Aorta (tissue), 5 donors: ENCODE results near the gene ITPRID2. TPM values are rescaled to one million over a fixed set of nuclear protein-coding genes. Genes with fewer than 3 reads are reported as not detected.

Experiments
- ATAC-seq: fragments of 200-7000 bp; cut with Tn5 transposase; one replicate; pipeline ENCODE4 v1.9.1; 2022; ENCODE audit warnings: moderate library complexity; ENCODE audit not compliant: low FRiP score
- DNase-seq, 2 donors: peaks; one replicate each; pipeline ENCODE4 v3.0.0-alpha.2; 2020
- H3K27ac ChIP-seq, 2 donors: one replicate each; pipeline ENCODE4 v1.5.1; 2013; ENCODE audit warnings: low read length in 2 of 2, mild to moderate bottlenecking in 2 of 2, moderate library complexity in 2 of 2, control low read depth in 1 of 2, inconsistent platforms in 1 of 2, low read depth in 1 of 2
- H3K27me3 ChIP-seq, 2 donors: one replicate each; pipeline ENCODE4 v1.6.1; 2013; ENCODE audit warnings: control low read depth in 1 of 2, low read length in 1 of 2, mild to moderate bottlenecking in 1 of 2, moderate library complexity in 1 of 2; ENCODE audit not compliant: insufficient read depth in 2 of 2, control insufficient read depth in 1 of 2
- H3K36me3 ChIP-seq, 2 donors: one replicate each; pipeline ENCODE4 v1.6.1; 2013; ENCODE audit warnings: control low read depth in 1 of 2, low read length in 1 of 2, mild to moderate bottlenecking in 1 of 2; ENCODE audit not compliant: insufficient read depth in 2 of 2, control insufficient read depth in 1 of 2
- H3K4me1 ChIP-seq, 2 donors: one replicate each; pipeline ENCODE4 v1.6.1; 2013; ENCODE audit warnings: low read length in 2 of 2, control low read depth in 1 of 2, mild to moderate bottlenecking in 1 of 2, moderate library complexity in 1 of 2; ENCODE audit not compliant: insufficient read depth in 2 of 2, control insufficient read depth in 1 of 2
- H3K4me3 ChIP-seq, 2 donors: one replicate each; pipeline ENCODE4 v1.5.1; 2013; ENCODE audit warnings: low read length in 2 of 2, control low read depth in 1 of 2, mild to moderate bottlenecking in 1 of 2
- H3K9me3 ChIP-seq: one replicate; pipeline ENCODE4 v1.6.1; 2013; ENCODE audit warnings: mild to moderate bottlenecking, low read length; ENCODE audit not compliant: control insufficient read depth
- WGBS, 2 donors: extraction: QIAGEN DNeasy Blood & Tissue Kit; methylation state at CpG; one replicate each; pipeline ENCODE4 v1.1.7; 2013; 5-methylcytosine and 5-hydroxymethylcytosine counted together
- intact Hi-C, 2 donors: fragments of 100-400 bp; cut with DNase I; formaldehyde crosslinking; loops; one replicate each; pipeline versions ENCODE4 v1.14.2 to v1.15.0; 2022
- long read RNA-seq, 2 donors: library from polyadenylated mRNA; unstranded; transcript quantifications; one replicate each; pipeline ENCODE4 v2.0.0, GENCODE V29; 2020 to 2021
- polyA plus RNA-seq, 2 donors: library from polyadenylated mRNA; stranded (reverse); fragments of 200-250 nt; gene quantifications; one replicate each; pipeline ENCODE4 v1.2.3, GENCODE V29; 2013
- total RNA-seq, 2 donors: library from RNA; stranded (reverse); fragmentation: NEBNext Ultra II Directional; extraction: Animal tissue kit (Norgen Biotek cat#: 25700); gene quantifications; one replicate each; pipeline ENCODE4 v1.2.1, GENCODE V29; 2021
- donor health status: healthy with polysubstance abuse.
- donor health status: Bipolar disorder and iron deficiency.
- donor health status: DM: no; HTN: no; CAD: no.
- donor health status: DM: no; HTN: no; CAD: no.
- donor health status: DM: yes; HTN: yes; CAD: no.

Gene ITPRID2
- total RNA-seq = 100 to 1,000 TPM; 119 to 145 TPM
- 10 to 100 TPM; 40.1 to 86.1 TPM for polyA plus RNA-seq
- long read RNA-seq, donor 1, full-length matches to known transcripts = 6 of 50 reads
- long read RNA-seq, donor 1, partial matches to known transcripts = 36 of 50 reads
- long read RNA-seq, donor 1, other reads (novel, unspliced or antisense) = 8 of 50 reads
- long read RNA-seq, donor 2, full-length matches to known transcripts = 16 of 33 reads
- long read RNA-seq, donor 2, partial matches to known transcripts = 12 of 33 reads
- long read RNA-seq, donor 2, other reads (novel, unspliced or antisense) = 5 of 33 reads

- intact Hi-C loops = loop anchor here in 1 of 2 donors (5.0 kb wide), 3 partner anchors 99 to 186 kb away; no protein-coding TSS in a partner anchor
- DNase-seq = peak; percentile 92 to 94
- 1% methylated on average over 28 to 58 of the region's 58 CpGs for WGBS, 2 donors
Measured at GRCh38 chr2:181891258-181891965, at the start of gene ITPRID2. Gene ITPRID2 (plus strand): TSS chr2:181891730. CDS start chr2:181892067, 337 bp downstream.

GRCh38 chr2:181844551-181845290 lies 46.8 kb upstream of the ITPRID2 start:
- ATAC-seq = no peak
- no peak overlapping the region for H3K27ac ChIP-seq
- 95 to 97% methylated on average over 1 of the region's 1 CpG for WGBS, 2 donors

More at GRCh38 chr2:181891258-181891965, at the start of gene ITPRID2:
- H3K4me1 ChIP-seq = peaks cover 0 to 7% of the 10 kb centered on the region in 2 donors
- no peaks in the 10 kb centered on the region for H3K36me3 ChIP-seq
- peak; percentile 97 for ATAC-seq
- peak within 1 kb of the TSS; percentile 93 to 95 for H3K27ac ChIP-seq
- no peaks in the 10 kb centered on the region for H3K27me3 ChIP-seq
- H3K4me3 ChIP-seq = peak within 1 kb of the TSS; percentile 85 to 86
- H3K9me3 ChIP-seq = no peaks in the 10 kb centered on the region

GRCh38 chr2:181846399-181847197 lies 44.9 kb upstream of the ITPRID2 start:
- 84 to 87% methylated on average over 4 of the region's 4 CpGs for WGBS, 2 donors
- no peak for ATAC-seq
- H3K27ac ChIP-seq = no peak overlapping the region

More at GRCh38 chr2:181844551-181845290, 46.8 kb upstream of the ITPRID2 start:
- Histone ChIP-seq H3K4me3 (no peak overlapping the region), H3K27me3 (no peaks in the 10 kb centered on the region), H3K9me3 (no peaks in the 10 kb centered on the region), H3K36me3 (no peaks in the 10 kb centered on the region), H3K4me1 (no peaks in the 10 kb centered on the region)
- no peak for DNase-seq
- intact Hi-C loops = no loop called here

DNA sequence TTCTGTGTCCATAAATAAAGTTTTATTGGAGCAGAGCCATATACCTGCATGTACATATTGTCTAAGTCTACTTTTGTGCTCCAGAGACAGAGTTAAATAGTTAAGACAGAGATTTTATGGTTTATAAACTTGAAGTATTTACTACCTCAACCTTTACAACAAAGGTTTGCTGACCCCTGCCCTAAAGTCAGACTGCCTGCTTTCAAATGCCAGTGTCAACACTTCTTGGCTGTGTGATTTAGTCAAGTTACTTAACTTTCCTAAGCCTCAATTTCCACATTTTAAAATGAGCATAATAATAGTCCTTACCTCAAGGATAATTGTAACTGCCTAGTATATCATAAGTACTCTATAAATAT lies 44.4 kb upstream of the ITPRID2 start:
- no peak overlapping the region for H3K27ac ChIP-seq
- no peaks in the 10 kb centered on the region for H3K27me3 ChIP-seq
- ATAC-seq (no peak), DNase-seq (no peak)
- H3K4me1 ChIP-seq = no peaks in the 10 kb centered on the region
- H3K36me3 ChIP-seq = no peaks in the 10 kb centered on the region
- H3K9me3 ChIP-seq = no peaks in the 10 kb centered on the region
- no peak overlapping the region for H3K4me3 ChIP-seq
- intact Hi-C loops = no loop called here

More at GRCh38 chr2:181846399-181847197, 44.9 kb upstream of the ITPRID2 start:
- Histone ChIP-seq H3K36me3 (no peaks in the 10 kb centered on the region), H3K9me3 (no peaks in the 10 kb centered on the region), H3K4me3 (no peak overlapping the region), H3K4me1 (no peaks in the 10 kb centered on the region), H3K27me3 (no peaks in the 10 kb centered on the region)
- DNase-seq = no peak
- intact Hi-C loops = no loop called here

GRCh38 chr2:181847702-181848101 lies 43.8 kb upstream of the ITPRID2 start:
- Histone ChIP-seq H3K27me3 (no peaks in the 10 kb centered on the region), H3K27ac (no peak overlapping the region), H3K9me3 (no peaks in the 10 kb centered on the region), H3K36me3 (no peaks in the 10 kb centered on the region), H3K4me1 (no peaks in the 10 kb centered on the region), H3K4me3 (no peak overlapping the region)
- DNase-seq = no peak
- ATAC-seq = no peak
- intact Hi-C loops = no loop called here
- 77 to 85% methylated on average over 2 of the region's 2 CpGs for WGBS, 2 donors

DNA sequence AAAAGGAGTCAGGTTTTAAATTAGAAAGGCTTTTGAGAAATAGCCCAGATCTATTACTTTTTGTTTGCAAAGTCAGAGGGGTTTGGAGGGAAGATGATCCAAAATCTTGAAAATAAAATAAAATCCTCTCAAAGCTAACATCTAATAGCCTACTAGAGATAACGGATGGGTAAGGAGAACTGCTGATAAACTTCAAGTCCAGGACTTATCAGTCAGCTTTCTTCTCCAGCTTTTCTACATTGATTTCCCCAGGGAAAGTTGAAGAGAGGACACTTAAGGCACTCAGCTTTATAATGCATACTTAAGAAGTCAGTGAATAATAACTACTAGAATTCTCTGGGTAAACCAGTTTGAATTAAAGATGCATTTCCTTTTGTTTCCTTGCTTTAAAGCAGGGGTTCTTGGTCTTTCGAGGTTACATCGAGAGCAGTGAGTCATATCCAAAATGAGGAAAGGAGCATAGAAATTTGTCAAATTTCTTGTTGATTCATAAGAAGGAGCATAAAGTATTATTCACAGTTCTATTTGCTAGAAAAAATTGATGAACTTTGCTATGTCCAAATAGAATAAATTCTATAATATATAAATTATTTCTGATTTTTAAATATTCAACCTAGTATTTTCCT lies 43.2 kb upstream of the ITPRID2 start:
- no peaks in the 10 kb centered on the region for H3K27me3 ChIP-seq
- no peaks in the 10 kb centered on the region for H3K9me3 ChIP-seq
- intact Hi-C loops = no loop called here
- ATAC-seq (no peak), DNase-seq (no peak)
- WGBS, 2 donors = 77 to 79% methylated on average over 3 of the region's 3 CpGs
- no peaks in the 10 kb centered on the region for H3K36me3 ChIP-seq
- no peak overlapping the region for H3K27ac ChIP-seq
- no peak overlapping the region for H3K4me3 ChIP-seq
- H3K4me1 ChIP-seq = no peaks in the 10 kb centered on the region

- DNase-seq (no peak), ATAC-seq (no peak)
- Histone ChIP-seq H3K27ac (no peak overlapping the region), H3K4me1 (peaks cover 0 to under 1% of the 10 kb centered on the region in 2 donors), H3K36me3 (no peaks in the 10 kb centered on the region), H3K9me3 (no peaks in the 10 kb centered on the region), H3K27me3 (no peaks in the 10 kb centered on the region), H3K4me3 (no peak overlapping the region)
- WGBS, 2 donors = 94 to 97% methylated on average over 1 of the region's 1 CpG
- intact Hi-C loops = no loop called here
Measured at GRCh38 chr2:181849601-181850000, 41.9 kb upstream of the ITPRID2 start.
